ENCODE data around the gene CDH12. TPM values are rescaled to one million over a fixed set of nuclear protein-coding genes. Genes with fewer than 3 reads are reported as not detected.

CDH12 gene
- total RNA-seq, 1 experiment from 2014 or later = 8.9 TPM

DNA sequence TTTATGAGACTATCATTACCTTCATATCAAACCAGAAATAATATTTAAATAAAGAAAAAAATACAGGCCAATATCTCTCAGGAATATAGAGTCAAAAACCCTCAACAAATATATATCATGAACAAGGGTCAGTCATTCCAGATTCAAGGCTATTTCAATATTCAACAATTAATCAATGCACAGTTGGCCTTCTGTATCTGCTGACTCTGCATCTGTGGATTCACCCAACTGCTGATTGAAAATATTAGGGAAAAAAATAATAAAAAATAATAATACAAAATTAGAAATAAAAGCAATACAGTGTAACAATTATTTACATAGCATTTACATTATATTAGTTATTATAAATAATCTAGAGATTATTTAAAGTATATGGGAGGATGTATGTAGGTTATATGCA is 1114.0 kb downstream of the CDH12 start:
- DNase-seq (ENCODE audit: low read depth) = no peak

DNA sequence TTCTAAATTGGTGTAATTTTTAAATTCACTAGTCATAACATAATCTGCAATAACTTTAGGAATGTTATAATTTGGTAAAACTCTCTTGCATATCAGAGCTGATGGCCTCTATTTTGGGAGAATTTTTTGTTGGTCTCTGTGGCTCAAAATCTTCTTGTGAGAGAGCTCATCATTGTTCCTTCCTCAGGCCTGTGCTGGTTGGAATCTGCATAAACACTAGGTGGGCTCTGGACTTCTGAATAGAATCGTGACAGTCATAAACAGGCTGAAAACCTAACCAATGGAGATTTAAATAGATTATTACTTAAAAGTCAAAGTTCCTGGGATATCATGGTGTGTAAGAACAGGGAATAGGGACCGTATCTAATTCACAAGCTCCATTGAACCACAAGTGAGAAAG is 1129.6 kb downstream of the CDH12 start:
- no peak for DNase-seq (ENCODE audit: low read depth)

DNA sequence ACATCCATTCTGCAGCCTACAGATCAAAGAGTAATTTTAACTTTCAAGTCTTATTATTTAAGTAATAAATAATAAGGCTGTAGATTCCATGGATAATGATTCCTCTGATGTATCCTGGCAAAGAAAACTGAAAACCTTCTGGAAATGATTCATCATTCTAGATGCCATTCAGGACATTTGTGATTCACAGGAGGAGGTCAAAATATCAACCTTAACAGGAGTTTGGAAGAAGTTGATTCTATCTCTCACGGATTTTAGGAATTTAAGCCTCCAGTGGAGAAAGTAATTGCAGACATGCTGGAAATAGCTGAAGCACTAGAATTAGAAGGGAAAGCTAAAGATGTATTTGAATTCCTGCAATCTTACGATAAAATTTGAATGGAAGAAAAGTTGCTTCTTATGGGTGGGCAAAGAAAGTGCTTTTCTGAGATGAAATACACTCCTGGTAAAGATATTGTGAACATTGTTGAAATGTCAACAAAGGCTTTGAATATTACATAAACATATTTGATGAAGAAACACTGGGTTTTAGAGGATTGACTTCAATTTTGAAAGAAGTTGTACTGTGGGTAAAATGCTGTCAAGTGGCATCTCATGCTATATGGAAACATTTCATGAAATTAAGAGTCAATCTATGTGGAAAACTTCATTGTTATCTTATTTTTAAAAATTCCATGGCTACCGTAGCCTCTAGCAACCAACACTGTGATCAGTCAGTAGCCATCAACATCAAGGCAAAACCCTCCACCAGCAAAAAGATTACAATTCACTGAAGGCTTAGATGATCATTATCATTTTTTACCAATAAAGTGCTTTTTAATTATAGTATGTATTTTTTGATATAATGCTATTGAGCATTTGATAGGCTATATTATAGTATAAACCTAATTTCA is 1141.0 kb downstream of the CDH12 start:
- DNase-seq (ENCODE audit: low read depth) = peak; percentile 4

DNA sequence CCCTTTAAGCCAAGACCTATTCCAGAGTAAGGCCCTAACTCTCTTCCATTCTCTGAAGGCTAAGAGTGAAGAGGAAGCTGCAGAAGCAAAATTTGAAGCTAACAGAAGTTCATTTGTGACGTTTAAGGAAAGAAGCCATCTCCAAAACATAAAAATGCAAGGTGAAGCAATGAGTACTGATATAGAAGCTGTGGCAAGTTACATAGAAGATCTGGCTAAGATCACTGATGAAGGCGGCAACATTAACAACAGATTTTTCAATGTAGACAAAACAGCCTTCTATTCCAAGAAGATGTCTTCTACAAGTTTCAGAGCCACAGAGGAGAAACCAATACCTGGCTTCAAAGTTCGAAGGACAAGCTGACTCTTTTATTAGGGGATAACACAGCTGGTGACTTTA is 1143.4 kb downstream of the CDH12 start:
- no peak for DNase-seq (ENCODE audit: low read depth)

DNA sequence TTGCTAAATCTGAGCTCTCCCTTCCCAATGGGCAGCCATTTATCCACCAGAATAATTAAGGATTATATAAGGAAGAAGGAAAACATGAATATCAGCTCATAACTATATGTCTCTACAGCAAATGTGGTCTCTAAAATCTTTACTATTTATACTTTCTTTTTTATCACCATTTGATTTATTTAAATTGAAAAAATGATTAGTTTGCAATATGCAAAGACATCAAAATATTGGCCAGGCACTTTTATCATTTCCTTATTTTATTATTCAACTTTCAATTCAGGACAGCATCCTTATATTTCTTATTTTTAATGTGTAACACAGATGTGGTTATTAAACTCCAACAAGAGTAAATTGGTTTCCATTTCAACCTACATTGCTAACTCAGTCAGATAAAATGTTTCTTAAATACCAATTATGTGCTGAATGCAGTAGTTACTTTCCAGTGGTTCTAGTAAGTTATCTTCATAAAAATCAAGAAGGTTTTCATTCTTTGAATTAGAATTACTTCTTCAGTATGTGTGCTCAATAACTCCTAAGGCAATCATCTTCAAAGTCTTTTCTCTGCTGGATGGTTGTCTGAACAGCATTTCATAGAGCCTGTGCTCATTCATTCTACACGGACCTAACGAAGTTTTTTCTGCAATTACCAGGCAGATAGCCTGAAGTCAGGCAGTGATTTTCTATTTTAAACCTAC is 1148.0 kb downstream of the CDH12 start:
- no peak for DNase-seq (ENCODE audit: low read depth)

DNA sequence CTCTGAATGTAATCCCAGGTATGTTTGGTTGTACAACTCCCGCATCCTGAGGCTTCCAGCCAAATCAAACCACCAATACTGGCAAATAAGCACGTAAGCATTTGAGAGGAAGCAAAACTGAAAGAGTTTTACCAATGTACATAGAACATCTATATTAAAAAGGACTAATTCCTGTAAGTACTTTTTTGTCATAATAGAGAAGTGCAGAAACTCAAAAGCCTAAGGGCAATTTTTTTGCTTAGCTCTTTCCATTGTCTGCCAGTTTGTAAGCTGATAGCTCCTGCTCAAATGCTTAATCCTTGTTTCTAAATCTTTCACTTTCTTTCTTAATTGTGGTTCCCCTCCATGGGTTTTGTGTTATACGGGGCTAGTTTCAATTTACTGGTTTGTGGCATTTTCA is 1151.8 kb downstream of the CDH12 start:
- peak; percentile 7 for DNase-seq (ENCODE audit: low read depth)
